Trophoblast cell (in vitro differentiated cells and primary cell): ENCODE results near the gene CMPK2.

Experiments used
- DNase-seq, 2 donors: peaks; one replicate each; pipeline ENCODE4 v3.0.0-alpha.2; 2016
- H2AFZ ChIP-seq: 2 replicates; pipeline ENCODE4 v1.6.1; 2013; ENCODE audit warnings: low read length, moderate library complexity, mild to moderate bottlenecking; ENCODE audit not compliant: insufficient read depth, poor library complexity
- H2AK5ac ChIP-seq: 2 replicates; pipeline ENCODE4 v1.6.1; 2013; ENCODE audit warnings: mild to moderate bottlenecking, low read length
- H2BK120ac ChIP-seq: 2 replicates; pipeline ENCODE4 v1.6.1; 2013; ENCODE audit warnings: low read length, mild to moderate bottlenecking, moderate library complexity; ENCODE audit not compliant: insufficient read depth, poor library complexity
- H2BK12ac ChIP-seq: 2 replicates; pipeline ENCODE4 v1.6.1; 2013; ENCODE audit warnings: mild to moderate bottlenecking, low read length, moderate library complexity
- H2BK5ac ChIP-seq: 2 replicates; pipeline ENCODE4 v1.6.1; 2013; ENCODE audit warnings: low read length, low read depth, moderate library complexity, mild to moderate bottlenecking; ENCODE audit not compliant: poor library complexity
- H3K14ac ChIP-seq: 2 replicates; pipeline ENCODE4 v1.6.1; 2013; ENCODE audit warnings: mild to moderate bottlenecking, low read length
- H3K18ac ChIP-seq: 2 replicates; pipeline ENCODE4 v1.6.1; 2013; ENCODE audit warnings: mild to moderate bottlenecking, low read length
- H3K23ac ChIP-seq: 2 replicates; pipeline ENCODE4 v1.6.1; 2013; ENCODE audit warnings: low read length
- H3K27ac ChIP-seq: 2 replicates; pipeline ENCODE4 v1.5.1; 2013; ENCODE audit warnings: low read depth, mild to moderate bottlenecking, inconsistent platforms, low read length, moderate library complexity
- H3K27me3 ChIP-seq: 2 replicates; pipeline ENCODE4 v1.6.1; 2013; ENCODE audit warnings: inconsistent platforms, mild to moderate bottlenecking, low read length, moderate library complexity; ENCODE audit not compliant: insufficient read depth
- H3K36me3 ChIP-seq, 2 experiments: 1 replicate in 1 of 2; 2 replicates in 1 of 2; pipeline ENCODE4 v1.6.1; 2013; ENCODE audit warnings: low read length in 2 of 2, mild to moderate bottlenecking in 2 of 2, moderate library complexity in 1 of 2; ENCODE audit not compliant: insufficient read depth in 2 of 2, control insufficient read depth in 1 of 2
- H3K4ac ChIP-seq: 2 replicates; pipeline ENCODE4 v1.6.1; 2013; ENCODE audit warnings: low read depth, mild to moderate bottlenecking, low read length, moderate library complexity
- H3K4me1 ChIP-seq, 2 experiments: 1 replicate in 1 of 2; 2 replicates in 1 of 2; pipeline ENCODE4 v1.6.1; 2013; ENCODE audit warnings: low read length in 2 of 2, mild to moderate bottlenecking in 2 of 2, moderate library complexity in 1 of 2; ENCODE audit not compliant: insufficient read depth in 2 of 2, control insufficient read depth in 1 of 2
- H3K4me2 ChIP-seq: 2 replicates; pipeline ENCODE4 v1.6.1; 2013; ENCODE audit warnings: inconsistent platforms, mild to moderate bottlenecking, low read length, moderate library complexity
- H3K4me3 ChIP-seq: 2 replicates; pipeline ENCODE4 v1.5.1; 2013; ENCODE audit warnings: mild to moderate bottlenecking, low read depth, low read length, inconsistent platforms
- H3K79me1 ChIP-seq: one replicate; pipeline ENCODE4 v1.6.1; 2013; ENCODE audit warnings: low read length
- H3K79me2 ChIP-seq: 2 replicates; pipeline ENCODE4 v1.6.1; 2013; ENCODE audit warnings: low read length, mild to moderate bottlenecking; ENCODE audit not compliant: control insufficient read depth, insufficient read depth, poor library complexity
- H3K9ac ChIP-seq: 2 replicates; pipeline ENCODE4 v1.6.1; 2013; ENCODE audit warnings: mild to moderate bottlenecking, low read length
- H3K9me3 ChIP-seq: 2 replicates; pipeline ENCODE4 v1.6.1; 2013; ENCODE audit warnings: low read depth, mild to moderate bottlenecking, control low read depth, inconsistent platforms, low read length; ENCODE audit not compliant: insufficient read depth
- H4K12ac ChIP-seq: 2 replicates; pipeline ENCODE4 v1.6.1; 2013; ENCODE audit warnings: low read depth, mild to moderate bottlenecking, low read length, moderate library complexity
- H4K8ac ChIP-seq: 2 replicates; pipeline ENCODE4 v1.6.1; 2013; ENCODE audit warnings: low read depth, mild to moderate bottlenecking, low read length, moderate library complexity
- H4K91ac ChIP-seq: one replicate; pipeline ENCODE4 v1.6.1; 2013; ENCODE audit warnings: low read depth, mild to moderate bottlenecking, low read length, moderate library complexity
- WGBS: extraction: QIAGEN DNeasy Blood & Tissue Kit; methylation state at CpG from one replicate; pipeline ENCODE4 v1.1.7; 2013; ENCODE audit warnings: missing lambda C conversion rate; ENCODE audit not compliant: insufficient read length, insufficient coverage; ENCODE audit errors: extremely low coverage; 5-methylcytosine and 5-hydroxymethylcytosine counted together

The CMPK2 gene

GRCh38 chr2:6806604-6807003, 59.1 kb downstream of the CMPK2 start:
- Histone ChIP-seq H3K4ac (no peak overlapping the region), H2BK120ac (no peak overlapping the region), H3K27me3 (no peaks in the 10 kb centered on the region), H3K9ac (no peak overlapping the region), H3K4me1 (peaks cover 3 to 5% of the 10 kb centered on the region in 2 experiments), H3K9me3 (no peaks in the 10 kb centered on the region), H4K8ac (no peak overlapping the region), H3K79me2 (peaks cover 2% of the 10 kb centered on the region), H3K14ac (no peak overlapping the region), H3K36me3 (no peaks in the 10 kb centered on the region), H3K4me2 (no peak overlapping the region), H4K12ac (no peak overlapping the region), H3K27ac (no peak overlapping the region), H3K79me1 (peaks cover 8% of the 10 kb centered on the region), H2BK5ac (no peak overlapping the region), H2AK5ac (no peak overlapping the region), H3K23ac (no peak overlapping the region), H2BK12ac (peak overlapping the region; percentile 8), H3K18ac (no peak overlapping the region), H3K4me3 (no peak overlapping the region), H4K91ac (no peak overlapping the region), H2AFZ (no peak overlapping the region)
- DNase-seq: peak; percentile 25 to 80
- WGBS: no CpG with 5 or more reads among the region's 6 CpGs

- no peak overlapping the region for H4K12ac ChIP-seq
- no peak overlapping the region for H2BK120ac ChIP-seq
- no peaks in the 10 kb centered on the region for H3K9me3 ChIP-seq
- no peak overlapping the region for H2BK12ac ChIP-seq
- H3K23ac ChIP-seq: no peak overlapping the region
- H3K36me3 ChIP-seq: no peaks in the 10 kb centered on the region
- H4K8ac ChIP-seq: no peak overlapping the region
- H2BK5ac ChIP-seq: no peak overlapping the region
- H3K14ac ChIP-seq: no peak overlapping the region
- WGBS: no CpG with 5 or more reads among the region's 5 CpGs
- H3K27ac ChIP-seq: no peak overlapping the region
- H3K18ac ChIP-seq: no peak overlapping the region
- peak in 1 of 2 donors; percentile 68 for DNase-seq
- H3K4me2 ChIP-seq: no peak overlapping the region
- no peak overlapping the region for H3K4me3 ChIP-seq
- H2AK5ac ChIP-seq: no peak overlapping the region
- peaks cover 4% of the 10 kb centered on the region in 2 experiments for H3K4me1 ChIP-seq
- no peaks in the 10 kb centered on the region for H3K27me3 ChIP-seq
- no peak overlapping the region for H2AFZ ChIP-seq
- H3K9ac ChIP-seq: no peak overlapping the region
- H4K91ac ChIP-seq: no peak overlapping the region
- H3K4ac ChIP-seq: no peak overlapping the region
- H3K79me1 ChIP-seq: peaks cover 8% of the 10 kb centered on the region
- peaks cover 2% of the 10 kb centered on the region for H3K79me2 ChIP-seq
Measured at GRCh38 chr2:6800553-6800952, 65.2 kb downstream of the CMPK2 start.
